Epithelial cell of proximal tubule (primary cell): ENCODE measurements around the gene STOM. TPM values are rescaled to one million over a fixed set of nuclear protein-coding genes. Genes with fewer than 3 reads are reported as not detected.

Source experiments
- DNase-seq: peaks from one replicate; pipeline ENCODE4 v3.0.0-alpha.2; 2011; ENCODE audit warnings: low read depth
- H3K4me3 ChIP-seq: 2 replicates; pipeline ENCODE4 v1.5.1; 2011; ENCODE audit warnings: low read depth, mild to moderate bottlenecking, low read length
- total RNA-seq: library from RNA; depleted of rRNA; stranded (reverse); fragments of >200 nt; gene quantifications from 2 replicates; pipeline ENCODE4 v1.2.3, GENCODE V29; 2015
- TF ChIP-seq, protein P1 (sequence below): conservative IDR thresholded peaks from 2 replicates; pipeline ENCODE4 v1.5.1; 2012; ENCODE audit warnings: low read depth, mild to moderate bottlenecking, low read length

The STOM gene
- total RNA-seq, 1 donor from 2014 or later: 26.1 TPM

DNA sequence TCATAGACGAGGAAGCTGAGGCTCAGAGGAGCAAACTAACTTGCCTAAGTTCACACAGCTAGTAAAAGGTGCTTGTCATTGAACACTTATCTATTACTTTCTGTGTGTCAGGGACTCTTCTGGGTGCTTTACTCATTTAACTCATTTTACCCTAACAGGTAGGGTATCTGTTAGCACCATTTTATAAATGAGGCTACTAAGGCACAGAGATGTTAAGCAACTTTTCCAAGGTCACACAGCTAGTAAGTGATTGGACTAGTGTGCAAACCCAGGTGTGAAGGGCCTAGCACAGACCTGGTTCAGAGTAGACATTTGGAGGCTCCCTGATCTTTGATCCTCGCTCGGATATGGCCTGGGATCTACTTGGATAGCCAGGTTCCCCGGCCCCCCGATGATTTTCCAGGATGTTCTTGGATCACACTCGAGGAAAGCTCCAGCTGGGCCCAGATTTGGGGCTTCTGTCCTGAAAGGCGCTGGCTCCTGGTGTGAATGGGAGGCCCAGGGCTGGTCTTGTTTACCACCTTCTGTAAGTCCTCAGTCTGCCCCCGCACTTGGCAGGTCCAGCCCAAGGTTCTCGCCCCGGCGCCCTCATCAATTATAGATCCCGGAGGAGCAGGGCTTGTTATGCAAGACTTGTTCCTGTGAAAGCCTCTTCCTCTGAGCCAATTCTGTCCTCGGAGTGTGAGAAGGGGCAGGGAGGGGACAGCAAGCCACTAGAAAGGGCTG is 64.6 kb downstream of the STOM start:
- TF ChIP-seq, protein P1, sequence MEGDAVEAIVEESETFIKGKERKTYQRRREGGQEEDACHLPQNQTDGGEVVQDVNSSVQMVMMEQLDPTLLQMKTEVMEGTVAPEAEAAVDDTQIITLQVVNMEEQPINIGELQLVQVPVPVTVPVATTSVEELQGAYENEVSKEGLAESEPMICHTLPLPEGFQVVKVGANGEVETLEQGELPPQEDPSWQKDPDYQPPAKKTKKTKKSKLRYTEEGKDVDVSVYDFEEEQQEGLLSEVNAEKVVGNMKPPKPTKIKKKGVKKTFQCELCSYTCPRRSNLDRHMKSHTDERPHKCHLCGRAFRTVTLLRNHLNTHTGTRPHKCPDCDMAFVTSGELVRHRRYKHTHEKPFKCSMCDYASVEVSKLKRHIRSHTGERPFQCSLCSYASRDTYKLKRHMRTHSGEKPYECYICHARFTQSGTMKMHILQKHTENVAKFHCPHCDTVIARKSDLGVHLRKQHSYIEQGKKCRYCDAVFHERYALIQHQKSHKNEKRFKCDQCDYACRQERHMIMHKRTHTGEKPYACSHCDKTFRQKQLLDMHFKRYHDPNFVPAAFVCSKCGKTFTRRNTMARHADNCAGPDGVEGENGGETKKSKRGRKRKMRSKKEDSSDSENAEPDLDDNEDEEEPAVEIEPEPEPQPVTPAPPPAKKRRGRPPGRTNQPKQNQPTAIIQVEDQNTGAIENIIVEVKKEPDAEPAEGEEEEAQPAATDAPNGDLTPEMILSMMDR: no peak
- no peak overlapping the region for H3K4me3 ChIP-seq
- no peak for DNase-seq

DNA sequence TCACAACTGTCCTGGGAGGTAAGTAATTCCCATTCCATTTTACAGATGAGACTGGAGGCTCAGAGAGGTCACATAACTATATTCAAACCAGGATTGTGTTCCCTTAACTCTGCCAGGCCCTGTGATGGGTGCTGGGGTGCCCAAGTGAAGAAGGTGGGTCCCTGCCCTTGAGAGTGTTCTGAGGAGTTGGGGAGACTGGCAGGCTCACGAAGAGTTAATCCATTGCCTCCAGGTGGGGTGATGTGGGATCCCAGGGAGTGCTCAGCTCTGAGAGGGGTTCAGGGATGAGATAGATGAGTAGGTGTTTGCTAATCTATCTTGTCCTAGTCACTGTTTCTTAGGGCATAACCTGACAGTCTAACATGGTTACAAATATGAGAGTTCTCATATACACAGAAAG is 65.3 kb downstream of the STOM start:
- DNase-seq: no peak
- no peak overlapping the region for H3K4me3 ChIP-seq
- TF ChIP-seq, protein P1: no peak

DNA sequence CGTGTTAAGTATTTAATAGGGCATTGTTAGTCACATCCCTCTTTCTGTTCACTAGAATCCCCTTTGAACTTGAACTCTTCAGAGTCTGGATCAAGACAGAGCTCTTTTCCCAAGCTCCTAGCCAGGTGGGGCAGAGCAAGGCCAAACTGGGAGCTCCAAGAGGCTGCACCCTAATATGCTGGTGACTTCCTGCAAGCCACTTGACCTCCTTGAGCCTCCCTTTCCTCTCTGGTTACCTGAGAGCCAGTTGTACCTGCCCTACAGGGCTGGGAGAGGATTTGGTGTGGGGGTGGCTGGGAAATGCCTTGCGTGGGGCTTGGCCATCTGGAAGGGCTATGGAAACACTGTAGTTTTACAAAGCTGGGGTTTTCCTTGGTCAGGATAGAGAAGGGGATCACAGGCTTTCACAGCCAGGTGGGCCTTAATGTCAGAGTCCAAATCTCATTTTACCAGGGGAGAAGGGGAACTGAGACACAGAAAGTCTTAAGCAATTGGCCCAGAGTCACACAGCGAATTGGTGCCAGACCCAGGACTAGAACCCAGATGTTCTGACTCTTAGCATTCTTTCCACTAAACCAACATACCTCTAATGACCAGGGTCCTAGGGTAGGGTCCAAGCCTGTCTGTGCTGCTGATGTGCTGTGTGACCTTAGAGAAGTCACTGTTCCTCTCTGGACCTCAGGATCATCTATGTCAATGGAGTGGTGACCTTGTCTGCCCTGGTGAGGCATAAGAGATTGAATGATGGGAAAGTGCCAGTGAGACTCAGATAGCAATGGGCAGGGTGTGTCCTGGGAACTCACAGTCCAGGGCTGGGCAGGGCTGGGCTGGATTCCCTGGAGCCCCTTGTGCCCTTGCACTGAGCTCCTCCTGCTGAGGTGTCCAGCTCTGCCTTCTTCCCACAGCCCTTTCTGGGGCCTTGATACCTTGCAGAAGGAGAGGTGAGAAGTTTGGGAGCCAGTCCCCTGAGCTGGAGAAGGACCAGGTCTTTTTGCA is 66.3 kb downstream of the STOM start:
- TF ChIP-seq, protein P1: no peak
- no peak overlapping the region for H3K4me3 ChIP-seq
- DNase-seq: no peak

DNA sequence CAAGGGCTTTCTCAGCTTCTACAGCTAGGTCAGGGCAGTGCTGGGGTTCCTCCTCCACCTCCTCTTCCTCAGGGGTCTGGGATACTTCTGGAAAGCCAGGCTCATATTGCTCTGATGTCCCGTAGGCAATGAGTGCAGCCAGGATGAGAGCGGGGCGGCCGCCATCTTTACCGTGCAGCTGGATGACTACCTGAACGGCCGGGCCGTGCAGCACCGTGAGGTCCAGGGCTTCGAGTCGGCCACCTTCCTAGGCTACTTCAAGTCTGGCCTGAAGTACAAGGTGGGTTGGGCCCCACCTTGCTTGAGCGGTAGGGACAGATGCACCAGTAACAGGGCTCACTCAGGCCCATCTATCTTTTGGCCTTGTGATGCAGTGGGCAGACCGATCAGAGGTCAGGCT is 67.3 kb downstream of the STOM start:
- H3K4me3 ChIP-seq: no peak overlapping the region
- no peak for DNase-seq
- TF ChIP-seq, protein P1: no peak

DNA sequence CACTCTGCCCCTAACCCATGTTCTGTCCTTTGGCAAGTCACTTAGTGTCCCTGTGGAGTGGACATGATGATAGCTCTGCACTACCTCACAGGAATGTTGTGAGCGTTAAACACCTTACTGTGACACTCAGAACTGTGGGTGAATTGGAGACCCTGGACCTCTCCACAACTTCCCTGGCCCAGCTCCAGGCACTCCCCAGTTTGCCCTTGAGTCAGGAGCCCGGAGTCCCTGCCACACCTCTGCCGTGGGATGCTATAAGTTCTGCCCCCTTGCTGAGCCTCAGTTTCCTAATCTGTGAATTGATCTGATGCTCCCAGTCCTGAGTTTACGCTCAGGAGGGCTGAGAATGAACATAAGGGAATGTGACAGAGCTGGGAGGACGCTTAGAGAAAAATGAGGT is 67.7 kb downstream of the STOM start:
- no peak for DNase-seq
- TF ChIP-seq, protein P1: no peak
- H3K4me3 ChIP-seq: no peak overlapping the region

DNA sequence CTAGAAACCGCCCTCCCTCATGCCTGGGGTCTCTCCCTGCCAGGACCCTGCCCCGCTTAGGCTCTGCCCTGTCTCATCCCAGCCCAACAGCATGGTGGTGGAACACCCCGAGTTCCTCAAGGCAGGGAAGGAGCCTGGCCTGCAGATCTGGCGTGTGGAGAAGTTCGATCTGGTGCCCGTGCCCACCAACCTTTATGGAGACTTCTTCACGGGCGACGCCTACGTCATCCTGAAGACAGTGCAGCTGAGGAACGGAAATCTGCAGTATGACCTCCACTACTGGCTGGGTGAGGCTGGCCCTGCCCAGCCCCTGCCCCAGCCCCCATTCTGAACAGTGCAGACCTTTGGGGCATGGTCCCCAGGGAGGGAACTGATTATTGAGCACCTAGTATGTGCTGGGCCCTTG is 68.2 kb downstream of the STOM start:
- TF ChIP-seq, protein P1: no peak
- H3K4me3 ChIP-seq: no peak overlapping the region
- DNase-seq: no peak
